Stimulated activated memory B cell treated with anti-CD40 and anti-IgM and Interleukin-4, amounts not matched to agents 10 μg/mL and 1 μg/mL and 100 μg/mL, for 72 hours (primary cell): ENCODE results near the gene MTG1.
A peak's percentile ranks its signal among the peaks of the same experiment; 100 is the strongest.
"Not testable (repeated sequence)": the region's sequence is repeated elsewhere in the genome, so short reads cannot be mapped to it uniquely, and the experiment has no call there.

Experiments used
- ATAC-seq: fragments of 150-1000 bp; cut with Tn5 transposase; 2 replicates; pipeline ENCODE4 v1.10.0; 2021
- H3K27ac Mint-ChIP-seq: one replicate; pipeline ENCODE4 v1.8.0; 2022; ENCODE audit warnings: mild to moderate bottlenecking, mixed read lengths
- H3K27me3 Mint-ChIP-seq: one replicate; pipeline ENCODE4 v1.8.0; 2022; ENCODE audit warnings: mixed read lengths
- H3K36me3 Mint-ChIP-seq: one replicate; pipeline ENCODE4 v1.8.0; 2022; ENCODE audit warnings: mixed read lengths
- H3K4me1 Mint-ChIP-seq: one replicate; pipeline ENCODE4 v1.8.0; 2022; ENCODE audit warnings: mixed read lengths
- H3K4me3 Mint-ChIP-seq: one replicate; pipeline ENCODE4 v1.8.0; 2022; ENCODE audit warnings: mild to moderate bottlenecking, moderate library complexity, mixed read lengths
- H3K9me3 Mint-ChIP-seq: one replicate; pipeline ENCODE4 v1.8.0; 2022; ENCODE audit warnings: mixed read lengths

The MTG1 gene

GRCh38 chr10:133439517-133440461 lies 45.8 kb downstream of the MTG1 start:
- no peak overlapping the region for H3K27ac Mint-ChIP-seq
- no peak overlapping the region for H3K4me3 Mint-ChIP-seq
- H3K27me3 Mint-ChIP-seq = peaks cover 8% of the 10 kb centered on the region
- H3K9me3 Mint-ChIP-seq = peaks cover 6% of the 10 kb centered on the region
- ATAC-seq = no peak
- H3K36me3 Mint-ChIP-seq = no peaks in the 10 kb centered on the region
- peaks cover 21% of the 10 kb centered on the region for H3K4me1 Mint-ChIP-seq

GRCh38 chr10:133440633-133441285 lies 46.8 kb downstream of the MTG1 start:
- Mint-ChIP-seq H3K9me3 (peaks cover 7% of the 10 kb centered on the region), H3K36me3 (peaks cover 9% of the 10 kb centered on the region), H3K27me3 (peaks cover 17% of the 10 kb centered on the region), H3K27ac (no peak overlapping the region), H3K4me3 (no peak overlapping the region), H3K4me1 (peaks cover 21% of the 10 kb centered on the region)
- no peak for ATAC-seq

- H3K27ac Mint-ChIP-seq, ATAC-seq, H3K36me3 Mint-ChIP-seq, H3K9me3 Mint-ChIP-seq, H3K4me3 Mint-ChIP-seq: not testable (repeated sequence)
- H3K27me3 Mint-ChIP-seq = peaks cover 19% of the 10 kb centered on the region
- H3K4me1 Mint-ChIP-seq = peaks cover 21% of the 10 kb centered on the region
Measured at GRCh38 chr10:133441356-133441755, 47.4 kb downstream of the MTG1 start.

GRCh38 chr10:133441780-133442179 lies 47.8 kb downstream of the MTG1 start:
- no peak overlapping the region for H3K4me3 Mint-ChIP-seq
- peaks cover 14% of the 10 kb centered on the region for H3K36me3 Mint-ChIP-seq
- no peak for ATAC-seq

GRCh38 chr10:133442191-133442966 lies 48.4 kb downstream of the MTG1 start:
- Mint-ChIP-seq H3K4me3 (no peak overlapping the region), H3K27me3 (peaks cover 12% of the 10 kb centered on the region), H3K9me3 (peaks cover 12% of the 10 kb centered on the region), H3K4me1 (peaks cover 21% of the 10 kb centered on the region), H3K36me3 (peaks cover 20% of the 10 kb centered on the region), H3K27ac (no peak overlapping the region)
- ATAC-seq = no peak

More at GRCh38 chr10:133441780-133442179, 47.8 kb downstream of the MTG1 start:
- peaks cover 17% of the 10 kb centered on the region for H3K27me3 Mint-ChIP-seq
- no peak overlapping the region for H3K27ac Mint-ChIP-seq
- peaks cover 21% of the 10 kb centered on the region for H3K4me1 Mint-ChIP-seq
- H3K9me3 Mint-ChIP-seq = peaks cover 8% of the 10 kb centered on the region

GRCh38 chr10:133442967-133443924 lies 49.3 kb downstream of the MTG1 start:
- Mint-ChIP-seq H3K27me3 (peaks cover 12% of the 10 kb centered on the region), H3K27ac (no peak overlapping the region), H3K9me3 (peaks cover 20% of the 10 kb centered on the region), H3K36me3 (peaks cover 29% of the 10 kb centered on the region), H3K4me3 (no peak overlapping the region), H3K4me1 (peaks cover 16% of the 10 kb centered on the region)
- ATAC-seq = no peak

GRCh38 chr10:133444342-133445267 lies 50.6 kb downstream of the MTG1 start:
- ATAC-seq = no peak
- Mint-ChIP-seq H3K9me3 (peaks cover 27% of the 10 kb centered on the region), H3K4me1 (peaks cover 10% of the 10 kb centered on the region), H3K27me3 (peaks cover 12% of the 10 kb centered on the region), H3K27ac (no peak overlapping the region), H3K36me3 (peaks cover 36% of the 10 kb centered on the region), H3K4me3 (no peak overlapping the region)

GRCh38 chr10:133445268-133445732 lies 51.3 kb downstream of the MTG1 start:
- Mint-ChIP-seq H3K27me3 (peaks cover 12% of the 10 kb centered on the region), H3K4me3 (no peak overlapping the region), H3K4me1 (peaks cover 10% of the 10 kb centered on the region), H3K36me3 (peaks cover 36% of the 10 kb centered on the region), H3K27ac (no peak overlapping the region), H3K9me3 (peaks cover 27% of the 10 kb centered on the region)
- no peak for ATAC-seq

GRCh38 chr10:133445751-133446708 lies 52.1 kb downstream of the MTG1 start:
- H3K36me3 Mint-ChIP-seq = peaks cover 36% of the 10 kb centered on the region

GRCh38 chr10:133446979-133447378 lies 53.0 kb downstream of the MTG1 start:
- H3K36me3 Mint-ChIP-seq = peaks cover 36% of the 10 kb centered on the region
- H3K4me3 Mint-ChIP-seq = no peak overlapping the region
- peaks cover 12% of the 10 kb centered on the region for H3K27me3 Mint-ChIP-seq
- H3K4me1 Mint-ChIP-seq = peaks cover 9% of the 10 kb centered on the region
- ATAC-seq = no peak
- no peak overlapping the region for H3K27ac Mint-ChIP-seq
- peaks cover 27% of the 10 kb centered on the region for H3K9me3 Mint-ChIP-seq

More at GRCh38 chr10:133445751-133446708, 52.1 kb downstream of the MTG1 start:
- peaks cover 27% of the 10 kb centered on the region for H3K9me3 Mint-ChIP-seq
- H3K4me3 Mint-ChIP-seq = no peak overlapping the region
- H3K4me1 Mint-ChIP-seq = peaks cover 10% of the 10 kb centered on the region
- no peak overlapping the region for H3K27ac Mint-ChIP-seq
- ATAC-seq = peak; percentile 73
- H3K27me3 Mint-ChIP-seq = peaks cover 12% of the 10 kb centered on the region

- no peak for ATAC-seq
- no peak overlapping the region for H3K4me3 Mint-ChIP-seq
- H3K27me3 Mint-ChIP-seq = peaks cover 12% of the 10 kb centered on the region
- H3K36me3 Mint-ChIP-seq = peaks cover 36% of the 10 kb centered on the region
- no peaks in the 10 kb centered on the region for H3K4me1 Mint-ChIP-seq
- H3K27ac Mint-ChIP-seq = no peak overlapping the region
- peaks cover 27% of the 10 kb centered on the region for H3K9me3 Mint-ChIP-seq
Measured at GRCh38 chr10:133448120-133448519, 54.2 kb downstream of the MTG1 start.

GRCh38 chr10:133451346-133451745 lies 57.4 kb downstream of the MTG1 start:
- no peak overlapping the region for H3K4me3 Mint-ChIP-seq
- H3K27ac Mint-ChIP-seq = no peak overlapping the region
- no peak for ATAC-seq
- H3K27me3 Mint-ChIP-seq = no peaks in the 10 kb centered on the region
- H3K36me3 Mint-ChIP-seq = peaks cover 27% of the 10 kb centered on the region
- no peaks in the 10 kb centered on the region for H3K4me1 Mint-ChIP-seq
- H3K9me3 Mint-ChIP-seq = peaks cover 22% of the 10 kb centered on the region
